Stimulated activated CD8-positive, alpha-beta memory T cell treated with anti-CD3 and anti-CD28 coated beads, Interleukin-7, amount 100 ng/mL, for 1 hour (primary cell): ENCODE measurements around the gene TNFSF18.
"Not testable (repeated sequence)": the region's sequence is repeated elsewhere in the genome, so short reads cannot be mapped to it uniquely, and the experiment has no call there.

Source experiments
- DNase-seq, 2 donors: peaks; one replicate each; pipeline ENCODE4 v3.0.0-alpha.2; 2020; ENCODE audit warnings: low read depth in 2 of 2

Gene TNFSF18, protein sequence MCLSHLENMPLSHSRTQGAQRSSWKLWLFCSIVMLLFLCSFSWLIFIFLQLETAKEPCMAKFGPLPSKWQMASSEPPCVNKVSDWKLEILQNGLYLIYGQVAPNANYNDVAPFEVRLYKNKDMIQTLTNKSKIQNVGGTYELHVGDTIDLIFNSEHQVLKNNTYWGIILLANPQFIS

DNA sequence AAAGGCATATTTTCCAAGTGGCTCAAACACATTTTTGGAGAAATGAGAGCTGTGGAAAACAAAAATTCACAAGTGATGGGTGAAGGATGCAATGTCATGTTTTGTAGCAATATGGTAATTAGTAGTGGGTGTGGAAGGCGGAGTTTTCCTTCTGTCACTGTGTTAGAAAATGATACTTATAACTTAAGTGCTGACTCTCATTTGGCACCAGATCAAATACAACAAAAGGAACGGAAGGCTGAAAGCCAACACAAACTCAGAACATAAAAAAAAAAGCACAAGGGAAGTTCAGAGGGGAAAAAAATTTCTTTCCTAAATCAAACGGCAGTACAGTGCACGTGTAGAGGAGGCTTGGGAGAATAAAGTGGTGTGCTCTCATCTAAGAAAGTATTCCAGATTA lies at the start of gene TNFSF18:
Gene TNFSF18, minus strand, starts transcription at position 77 of the 400 bp plus-strand sequence. Its CDS starts 45 bp downstream, at position 32.
- no peak for DNase-seq

DNA sequence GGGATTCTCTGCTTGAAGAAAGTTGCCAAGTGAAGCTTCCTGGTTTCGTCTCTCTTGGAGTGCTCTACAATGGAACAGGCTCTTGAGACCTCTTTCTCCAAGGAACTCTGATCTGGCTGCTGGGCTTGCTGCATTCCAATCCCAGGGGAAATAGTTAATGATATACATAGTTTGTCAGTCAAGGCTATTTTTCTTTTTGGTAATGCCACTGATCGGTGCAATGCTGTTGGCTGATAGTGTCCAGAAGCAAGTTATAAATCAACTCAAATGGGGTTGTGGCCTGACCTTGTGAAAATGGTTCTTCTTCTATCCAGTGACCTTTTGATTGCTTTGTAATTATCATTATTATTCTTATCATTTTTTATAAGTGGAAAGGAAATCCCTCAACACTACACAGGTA lies 48.4 kb upstream of the TNFSF18 start:
- DNase-seq: no peak

DNA sequence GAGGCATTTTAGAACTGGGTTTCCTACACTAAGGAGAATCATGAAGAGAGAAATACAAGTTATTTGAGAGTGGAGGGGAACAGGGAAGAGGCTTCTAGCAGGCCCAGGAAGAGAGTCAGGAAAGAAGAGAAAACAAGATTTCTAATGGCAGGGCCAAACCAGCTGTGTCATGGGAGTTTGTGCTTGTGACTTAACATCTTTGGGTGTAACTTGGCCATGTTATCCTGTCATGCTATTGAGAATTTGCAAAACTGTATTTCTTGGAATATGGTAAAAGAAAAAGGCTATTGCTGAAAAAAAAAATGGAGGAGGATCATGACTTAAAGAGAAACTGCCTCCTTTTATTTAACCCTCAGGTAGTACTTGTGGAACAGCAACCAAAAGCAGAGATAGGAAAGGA lies 47.4 kb upstream of the TNFSF18 start:
- DNase-seq: no peak

DNA sequence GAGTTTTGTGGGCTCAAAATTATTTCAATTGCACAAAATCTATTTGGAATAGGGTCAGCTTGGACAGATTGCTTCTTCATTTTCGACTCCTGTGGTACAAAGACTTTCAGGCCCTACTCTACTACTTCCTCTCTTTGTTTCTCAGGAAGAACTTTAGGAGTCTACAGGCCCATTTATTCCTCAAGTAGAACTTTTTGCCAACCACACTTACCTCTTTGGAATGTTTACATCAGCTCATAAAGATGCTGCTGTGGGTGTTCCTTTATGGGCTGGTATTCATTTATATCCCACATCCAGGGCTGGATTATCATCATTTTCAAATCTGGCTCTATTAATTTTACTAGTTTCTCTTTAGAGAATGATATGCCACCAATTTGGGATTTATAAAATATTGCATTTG lies 46.3 kb upstream of the TNFSF18 start:
- no peak for DNase-seq

DNA sequence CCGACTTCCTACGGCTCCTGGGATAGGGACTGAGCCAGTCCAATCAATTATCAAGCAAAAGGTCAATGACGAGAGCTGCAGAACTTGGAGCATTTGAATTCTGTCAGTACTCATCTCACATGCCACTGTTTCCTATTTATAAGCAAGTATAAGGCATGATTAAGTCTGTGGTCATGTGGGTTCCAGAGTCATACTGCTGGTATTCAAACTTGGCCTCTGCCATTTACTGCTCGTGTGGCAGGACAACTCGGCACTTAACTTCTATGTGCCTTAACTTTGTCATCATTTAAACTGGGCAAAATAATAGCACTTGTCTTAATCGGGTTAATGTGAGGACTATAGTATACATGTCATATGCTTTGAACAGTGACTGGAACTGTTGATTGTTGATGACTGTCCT lies 44.9 kb upstream of the TNFSF18 start:
- no peak for DNase-seq

DNA sequence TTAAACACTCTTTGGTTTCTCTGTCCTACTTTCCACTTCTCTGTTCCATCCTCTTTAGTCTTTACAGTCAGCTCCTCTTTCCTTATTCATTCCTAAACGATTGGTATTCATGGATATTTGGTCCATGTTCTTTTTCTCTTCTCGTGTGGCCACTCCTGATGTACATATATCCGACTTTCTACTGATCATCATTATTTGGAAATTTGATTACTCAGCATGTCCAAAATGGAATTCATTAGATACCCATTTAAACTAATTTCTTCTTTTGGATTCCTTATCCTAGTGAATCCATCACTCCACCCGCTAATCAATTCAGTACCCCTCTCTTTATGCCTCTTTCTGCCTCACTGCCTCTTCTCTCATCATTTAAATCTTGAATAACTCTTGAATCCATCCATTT lies 43.8 kb upstream of the TNFSF18 start:
- DNase-seq: no peak

DNA sequence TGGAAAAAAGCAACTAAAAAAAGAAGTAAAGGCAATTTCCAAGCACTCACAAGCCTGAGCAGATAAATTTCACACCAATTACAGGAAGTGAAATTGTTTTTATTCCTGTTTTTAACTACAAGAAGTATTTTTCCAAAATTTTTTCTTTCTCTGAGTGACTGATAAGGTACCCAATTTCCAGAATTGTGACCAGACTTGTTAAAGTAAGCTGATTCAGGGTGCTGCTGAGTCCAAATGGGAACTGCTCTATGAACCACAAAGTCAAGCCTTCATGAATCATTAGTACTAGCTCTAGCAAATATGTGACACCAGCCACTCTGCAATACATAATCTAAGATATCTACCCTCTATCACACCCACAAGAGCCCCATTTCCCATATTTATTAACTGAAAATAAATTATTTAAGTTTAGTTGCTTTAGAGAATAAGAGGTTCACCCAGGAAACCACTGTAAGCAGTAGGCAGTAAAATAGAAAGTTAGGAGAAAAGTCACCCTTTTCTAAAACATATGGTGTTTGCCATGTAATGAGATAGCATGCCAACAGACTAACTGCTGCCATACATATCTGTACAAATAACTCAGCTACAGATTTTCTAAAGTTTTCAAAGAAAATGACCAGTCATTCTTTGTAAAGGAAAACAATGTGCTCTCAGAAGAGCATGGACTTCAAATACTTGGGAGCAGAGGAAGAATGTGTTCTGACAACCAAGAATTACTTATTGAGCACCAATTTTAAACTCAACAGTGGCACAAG lies 43.1 kb upstream of the TNFSF18 start:
- no peak for DNase-seq

DNA sequence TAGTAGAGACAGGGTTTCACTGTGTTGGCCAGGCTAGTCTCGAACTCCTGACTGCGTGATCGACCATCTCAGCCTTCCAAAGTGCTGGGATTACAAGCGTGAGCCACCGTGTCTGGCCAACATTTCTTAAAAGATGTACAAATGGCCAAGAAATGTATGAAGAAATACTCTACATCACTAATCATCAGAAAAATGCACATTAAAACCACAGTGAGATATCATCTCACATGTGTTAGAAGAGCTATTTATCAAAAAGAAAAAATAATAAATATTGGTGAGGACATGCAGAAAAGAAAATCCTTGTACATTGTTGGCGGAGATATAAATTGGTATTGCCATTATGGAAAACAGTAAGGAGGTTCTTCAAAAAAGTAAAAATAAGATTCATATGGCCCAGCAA lies 33.6 kb upstream of the TNFSF18 start:
- DNase-seq: no peak

DNA sequence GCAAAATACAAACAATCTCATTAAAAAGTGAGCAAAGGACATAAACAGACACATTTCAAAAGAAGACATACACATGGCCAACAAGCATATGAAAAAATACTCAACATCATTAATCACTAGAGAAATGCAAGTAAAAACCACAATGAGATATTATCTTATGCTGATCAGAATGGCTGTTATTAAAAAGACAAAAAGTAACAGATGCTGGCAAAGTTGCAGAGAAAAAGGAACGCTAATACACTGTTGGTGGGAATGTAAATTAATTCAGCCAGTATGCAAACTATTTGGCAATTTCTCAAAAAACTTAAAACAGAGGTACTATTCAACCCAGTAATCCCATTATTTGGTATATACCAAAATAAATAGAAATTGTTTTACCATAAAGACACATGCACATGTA lies 32.2 kb upstream of the TNFSF18 start:
- DNase-seq: no peak

DNA sequence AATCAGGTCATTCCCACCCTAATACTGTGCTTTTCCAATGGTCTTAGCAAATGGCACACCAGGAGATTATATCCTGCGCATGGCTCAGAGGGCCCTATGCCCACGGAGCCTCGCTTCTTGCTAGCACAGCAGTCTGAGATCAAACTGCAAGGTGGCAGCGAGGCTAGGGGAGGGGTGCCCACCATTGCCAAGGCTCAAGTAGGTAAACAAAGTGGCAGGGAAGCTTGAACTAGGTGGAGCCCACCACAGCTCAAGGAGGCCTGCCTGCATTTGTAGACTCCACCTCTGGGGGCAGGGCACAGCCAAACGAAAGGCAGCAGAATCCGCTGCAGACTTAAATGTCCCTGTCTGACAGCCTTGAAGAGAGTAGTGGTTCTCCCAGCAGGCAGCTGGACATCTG lies 23.5 kb upstream of the TNFSF18 start:
- DNase-seq: not testable (repeated sequence)

DNA sequence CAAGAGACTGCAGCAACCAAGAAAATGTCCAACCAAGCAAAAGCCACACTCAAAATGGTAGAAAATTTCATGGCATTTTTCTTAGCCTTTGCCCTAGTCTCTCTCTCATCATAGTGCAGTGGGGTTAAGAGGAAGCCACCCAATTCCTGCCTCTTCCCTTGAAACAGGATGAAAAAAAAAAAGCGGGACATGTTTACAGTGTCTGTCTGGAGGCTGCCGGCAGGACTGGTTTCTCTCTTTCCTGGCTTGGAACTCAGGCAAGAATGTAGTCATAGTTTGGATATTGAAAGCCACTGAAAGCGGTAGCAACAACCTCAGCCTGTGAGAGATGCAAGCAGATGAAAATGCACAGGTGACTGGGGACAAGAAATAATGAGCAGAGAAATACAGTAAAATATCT lies 13.3 kb upstream of the TNFSF18 start:
- DNase-seq: no peak

DNA sequence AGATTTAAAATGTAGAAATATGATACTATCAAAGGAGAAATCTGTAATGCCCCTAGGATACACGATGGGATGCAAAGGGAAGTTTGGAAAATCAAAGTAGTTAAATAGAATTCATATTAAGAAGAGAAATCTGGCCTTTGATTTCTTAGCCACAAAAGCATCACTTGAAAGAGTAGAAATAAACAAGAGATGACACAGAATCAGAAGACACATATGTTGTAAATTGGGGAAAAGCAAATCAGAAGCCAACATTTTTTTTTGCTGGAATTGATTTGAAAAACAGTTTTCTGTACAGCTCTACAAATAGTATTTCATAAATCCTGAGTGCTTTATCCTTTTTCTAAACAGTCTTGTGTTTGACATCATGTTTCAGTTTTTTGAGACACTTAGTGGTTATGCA lies 12.4 kb upstream of the TNFSF18 start:
- no peak for DNase-seq

DNA sequence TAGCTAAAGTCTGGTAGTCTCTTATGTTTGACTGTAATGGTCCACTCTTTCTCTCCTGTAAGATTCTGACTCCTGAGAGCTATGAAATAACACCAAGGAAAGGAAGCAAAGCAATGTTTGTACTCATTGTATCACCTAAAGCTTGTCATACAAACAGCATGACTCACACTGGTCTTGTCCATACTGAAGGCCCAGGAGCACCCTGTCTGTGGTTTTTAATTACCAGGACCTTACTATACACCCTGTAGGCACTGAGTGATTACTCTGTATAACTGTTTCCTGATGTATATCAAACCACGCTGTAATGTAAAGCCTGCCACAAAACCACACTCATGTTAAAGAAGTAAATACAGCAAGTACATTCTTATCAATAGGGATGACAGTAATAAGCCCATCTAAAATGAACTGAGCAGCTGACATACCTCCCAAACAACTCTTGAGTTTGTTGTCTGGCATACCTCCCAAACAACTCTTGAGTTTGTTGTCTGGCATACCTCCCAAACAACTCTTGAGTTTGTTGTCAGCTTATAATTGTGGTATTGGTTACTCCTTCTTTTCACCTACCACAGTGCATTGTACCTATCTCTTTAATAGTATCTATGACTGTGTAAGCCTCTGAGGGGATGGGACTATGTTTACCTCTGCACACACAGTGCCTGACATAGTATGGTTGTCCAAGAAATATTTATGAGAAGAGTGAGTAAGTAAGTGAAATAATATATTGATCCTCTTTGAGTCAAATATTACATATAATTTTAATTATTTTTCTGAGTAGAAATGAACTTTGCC lies 11.6 kb upstream of the TNFSF18 start:
- no peak for DNase-seq

DNA sequence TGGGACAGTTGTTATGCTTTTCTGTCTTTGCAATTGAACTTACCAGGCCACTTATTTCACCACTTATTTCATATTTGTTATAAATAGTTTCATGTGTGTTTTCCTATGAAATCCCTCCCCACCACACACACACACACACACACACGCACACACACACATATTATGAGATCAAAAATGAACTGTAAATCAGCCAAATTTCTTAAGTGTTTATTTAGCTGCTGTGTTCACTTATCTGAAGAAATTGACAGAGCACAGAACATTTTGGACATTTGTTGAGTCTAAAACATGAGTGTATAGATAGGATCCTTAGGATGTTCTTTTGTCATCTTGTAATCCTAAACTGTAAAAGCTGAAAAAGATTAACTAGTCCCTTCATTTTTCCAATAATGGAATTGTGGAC lies 7.8 kb upstream of the TNFSF18 start:
- DNase-seq: no peak

DNA sequence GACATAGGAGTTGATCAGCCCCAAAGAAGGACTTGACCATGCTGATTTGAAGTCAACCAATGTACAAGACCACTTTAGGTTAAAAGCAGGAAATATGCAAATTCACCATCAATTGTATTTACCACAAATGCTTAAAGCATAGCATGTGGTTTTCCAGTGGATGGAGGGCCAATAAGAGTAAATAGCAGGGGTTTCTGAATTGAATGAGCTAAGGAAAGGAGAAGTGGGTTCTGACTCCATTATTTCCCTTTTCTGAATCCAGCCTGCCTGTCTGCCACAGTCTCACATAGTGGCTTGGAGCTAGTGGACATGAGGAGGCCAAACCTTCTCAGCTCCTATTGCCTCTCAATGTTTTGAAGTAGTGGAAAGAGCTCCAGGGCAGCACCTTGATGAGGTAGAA lies 7.2 kb upstream of the TNFSF18 start:
- no peak for DNase-seq

DNA sequence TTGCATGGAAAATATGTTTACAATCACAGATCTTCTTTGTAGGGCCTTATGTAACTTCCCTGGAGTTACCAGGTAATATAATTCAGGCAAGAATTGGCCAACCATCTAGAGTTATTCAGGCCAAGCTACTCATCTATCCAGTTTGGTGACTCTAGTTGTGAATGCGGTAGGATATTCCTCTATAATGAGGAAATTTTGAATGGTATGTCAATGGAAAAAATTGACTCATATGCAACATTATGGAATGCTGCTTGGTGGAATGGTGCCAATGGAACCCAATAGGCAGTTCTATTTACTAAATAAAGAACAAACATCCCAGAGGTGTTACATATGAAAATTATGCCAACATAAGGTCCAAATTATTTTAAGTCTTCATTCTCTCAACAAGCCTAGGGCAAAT lies 5.6 kb upstream of the TNFSF18 start:
- no peak for DNase-seq

DNA sequence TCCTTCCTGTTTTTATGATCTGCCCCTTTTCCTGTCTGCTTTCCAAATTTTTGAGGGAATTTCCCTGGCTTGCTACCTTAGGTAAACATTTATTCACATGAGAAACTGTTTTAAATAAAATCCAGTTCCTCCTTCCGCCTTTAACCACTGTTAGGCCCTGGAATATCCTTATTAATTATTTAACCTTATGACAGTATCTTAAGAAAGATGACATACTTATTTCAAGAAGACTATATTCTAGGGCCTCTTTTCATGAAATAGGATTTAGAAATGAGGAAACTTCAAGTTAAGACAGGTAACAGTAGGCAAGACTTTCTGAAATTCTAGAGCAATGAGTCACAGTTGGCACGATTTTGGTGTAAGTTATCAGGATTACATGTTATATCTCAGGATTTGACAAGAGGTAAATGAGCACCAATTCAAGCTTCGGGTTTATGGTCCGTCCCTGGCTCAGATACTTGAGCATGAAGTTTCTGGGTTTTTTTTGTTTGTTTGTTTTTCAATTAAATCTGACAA lies 2.0 kb upstream of the TNFSF18 start:
- no peak for DNase-seq

DNA sequence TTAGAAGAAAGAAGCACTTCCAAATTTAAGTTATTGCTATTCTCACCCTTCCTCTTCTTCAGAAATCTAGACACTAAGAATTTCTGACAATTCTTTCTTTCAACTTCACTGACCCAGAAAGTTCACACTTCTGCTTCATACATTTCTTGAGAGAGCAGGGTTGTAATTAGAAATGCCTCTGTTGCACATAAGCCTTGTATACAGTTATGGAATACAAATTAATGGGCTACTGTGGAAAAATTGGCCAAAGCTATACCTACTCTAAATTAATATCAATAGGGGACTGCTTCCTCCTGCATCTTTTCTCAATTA lies 1.5 kb downstream of the TNFSF18 start:
- DNase-seq: no peak

DNA sequence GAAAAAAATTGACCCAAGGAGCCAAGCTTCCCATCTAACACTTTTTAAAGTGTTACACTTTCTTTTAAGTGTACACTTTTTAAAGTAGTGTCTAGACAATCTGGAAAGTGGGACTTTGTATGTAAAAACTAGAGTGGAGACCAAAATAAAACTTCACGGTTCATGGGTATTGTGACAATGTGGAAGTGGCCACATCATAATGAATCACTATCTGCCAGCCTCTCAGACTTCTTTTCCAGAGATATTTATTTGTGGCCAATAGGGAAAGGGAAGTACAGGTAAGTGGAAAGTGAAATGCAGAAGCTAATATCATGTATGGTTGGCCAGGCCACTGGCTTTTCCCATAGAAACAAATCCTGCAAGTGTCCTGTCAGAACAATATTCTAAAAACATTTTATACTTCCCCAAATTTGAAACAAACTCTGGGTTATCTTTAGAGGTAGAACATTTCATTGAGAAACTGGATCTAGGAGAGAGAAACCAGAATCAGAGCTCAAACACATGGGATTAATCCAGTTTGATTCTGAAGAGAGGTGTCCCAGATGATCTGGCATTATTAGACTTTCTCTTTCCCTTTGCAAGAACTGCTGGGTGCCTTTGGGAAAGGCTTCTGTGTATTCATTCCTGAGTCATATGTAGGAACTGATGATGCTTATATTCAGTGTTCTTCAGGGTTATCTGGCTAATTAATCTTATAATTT lies 2.0 kb downstream of the TNFSF18 start:
- DNase-seq: no peak

DNA sequence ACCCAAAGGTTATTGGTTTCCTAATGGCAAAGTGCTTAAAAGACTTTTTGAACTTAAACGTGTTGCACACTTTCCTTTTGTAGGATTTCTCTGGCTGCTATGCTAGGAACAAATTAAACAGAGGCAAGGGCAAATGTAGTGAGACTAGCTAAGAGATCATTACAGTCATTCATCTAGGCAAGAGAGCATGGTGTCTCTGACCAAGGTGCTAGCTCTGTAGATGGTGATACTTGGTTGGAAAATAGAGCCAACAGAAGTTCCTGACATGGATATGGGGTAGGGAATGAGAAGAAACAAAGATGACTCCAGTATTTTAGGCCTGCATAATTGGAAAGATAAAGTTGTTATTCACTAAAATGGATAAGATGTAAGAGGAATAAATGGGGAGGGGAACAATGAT lies 6.1 kb downstream of the TNFSF18 start:
- DNase-seq: no peak

DNA sequence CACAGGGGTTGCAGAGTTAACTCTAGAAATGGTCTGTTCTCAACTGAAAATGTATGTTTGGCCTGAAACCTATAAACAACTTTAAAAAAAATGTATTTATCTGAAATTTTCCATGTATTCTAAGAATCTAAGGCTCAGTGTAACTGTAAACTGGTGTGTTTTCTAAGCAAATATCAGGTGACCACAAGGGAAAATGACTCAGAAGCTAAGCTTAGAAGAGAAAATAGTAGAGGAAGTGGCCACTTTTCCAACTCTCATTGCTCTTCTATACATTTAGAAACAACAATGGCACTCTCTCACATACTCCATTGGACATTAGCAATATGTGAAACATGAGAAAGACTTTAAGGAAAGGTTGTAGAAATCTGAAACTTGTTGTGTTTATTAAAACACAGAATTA lies 7.5 kb downstream of the TNFSF18 start:
- DNase-seq: no peak

DNA sequence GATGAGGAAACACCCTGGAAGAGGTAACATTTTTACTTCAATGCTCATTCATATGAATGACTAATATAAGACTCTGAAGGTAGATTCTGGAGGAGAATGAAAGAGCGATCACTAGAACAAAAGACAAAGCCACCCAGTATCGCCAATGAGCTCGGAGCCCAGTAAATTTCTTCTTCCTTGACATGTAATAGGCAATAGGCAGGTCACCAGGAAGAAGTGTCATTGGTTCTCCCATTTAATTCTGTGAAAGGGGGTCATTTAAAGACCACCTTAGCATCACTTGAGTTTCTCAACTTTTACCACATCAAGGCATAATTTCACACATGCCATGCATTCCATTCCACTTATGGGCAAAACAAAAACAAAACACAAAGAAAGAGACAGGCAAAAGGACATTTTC lies 7.9 kb downstream of the TNFSF18 start:
- DNase-seq: no peak
